GM18909 (cell line): ENCODE data around the gene CNPY2.
A peak's percentile ranks its signal among the peaks of the same experiment; 100 is the strongest.
"Not testable (repeated sequence)": the region's sequence is repeated elsewhere in the genome, so short reads cannot be mapped to it uniquely, and the experiment has no call there.

Experiments used
- ATAC-seq: cut with Tn5 transposase; IDR thresholded peaks from one replicate; pipeline ENCODE4 v1.9.1; 2021; ENCODE audit warnings: mild to moderate bottlenecking; ENCODE audit not compliant: unreplicated experiment, poor library complexity

CNPY2 gene

GRCh38 chr12:56334490-56334793, 18.7 kb upstream of the CNPY2 start:
- no peak for ATAC-seq

- ATAC-seq, result peak; percentile 93
Observed at GRCh38 chr12:56333679-56334489, 18.1 kb upstream of the CNPY2 start, which contains the start of gene PAN2. Gene PAN2, minus strand, starts transcription at chr12:56334000. Its CDS starts 906 bp downstream, at chr12:56333094.

GRCh38 chr12:56333197-56333678, 17.4 kb upstream of the CNPY2 start:
- ATAC-seq, result no peak

GRCh38 chr12:56332512-56333196, 16.9 kb upstream of the CNPY2 start:
- ATAC-seq, result no peak

GRCh38 chr12:56330936-56331490, 15.2 kb upstream of the CNPY2 start:
- no peak for ATAC-seq

GRCh38 chr12:56326533-56326932, 10.7 kb upstream of the CNPY2 start:
- ATAC-seq, result no peak

GRCh38 chr12:56326126-56326525, 10.3 kb upstream of the CNPY2 start:
- no peak for ATAC-seq

- ATAC-seq, result no peak
Observed at GRCh38 chr12:56324206-56324605, 8.4 kb upstream of the CNPY2 start.

- not testable (repeated sequence) for ATAC-seq
Observed at GRCh38 chr12:56321610-56322009, 5.8 kb upstream of the CNPY2 start.

- ATAC-seq, result no peak
Observed at GRCh38 chr12:56321027-56321426, 5.2 kb upstream of the CNPY2 start.

- ATAC-seq, result no peak
Observed at GRCh38 chr12:56317675-56318074, 1.9 kb upstream of the CNPY2 start.

GRCh38 chr12:56315249-56315621, 553 bp downstream of the CNPY2 start:
- no peak for ATAC-seq

- no peak for ATAC-seq
Observed at GRCh38 chr12:56311003-56311402, 4.8 kb downstream of the CNPY2 start.

- ATAC-seq, result no peak
Observed at GRCh38 chr12:56308714-56309113, 7.1 kb downstream of the CNPY2 start.

GRCh38 chr12:56307221-56307965, 8.4 kb downstream of the CNPY2 start:
- no peak for ATAC-seq

GRCh38 chr12:56304872-56305590, 10.8 kb downstream of the CNPY2 start:
- no peak for ATAC-seq

GRCh38 chr12:56304276-56304675, 11.5 kb downstream of the CNPY2 start:
- ATAC-seq, result no peak

- no peak for ATAC-seq
Observed at GRCh38 chr12:56300644-56301464, 14.9 kb downstream of the CNPY2 start.
